ENCODE results near the gene INHBE.
"Not testable (repeated sequence)": the region's sequence is repeated elsewhere in the genome, so short reads cannot be mapped to it uniquely, and the experiment has no call there.

Gene INHBE

DNA sequence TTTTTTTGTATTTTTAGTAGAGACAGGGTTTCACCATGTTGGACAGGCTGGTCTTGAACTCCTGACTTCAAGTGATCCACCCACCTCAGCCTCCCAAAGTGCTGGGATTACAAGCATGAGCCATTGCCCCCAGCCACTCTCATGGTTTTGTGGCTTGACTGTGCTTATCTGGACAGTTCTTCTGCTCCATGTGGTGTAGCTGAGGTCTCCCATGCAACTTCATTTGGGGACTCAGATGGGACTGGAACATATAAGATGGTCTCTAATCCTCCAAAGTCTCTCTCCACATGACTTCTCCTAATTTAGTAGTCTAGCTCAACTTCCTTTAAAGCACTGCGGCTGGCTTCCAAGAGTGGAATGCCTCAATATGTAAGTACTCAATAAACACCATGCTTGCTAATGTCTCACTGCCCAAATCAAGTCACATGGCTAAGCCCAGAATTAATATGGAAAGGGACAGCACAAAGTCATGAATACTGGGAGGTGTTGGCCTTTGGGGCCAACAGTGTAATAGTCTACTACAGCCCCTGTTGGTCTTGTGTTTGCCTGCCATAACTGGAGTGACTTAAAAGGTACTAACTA is 13.2 kb upstream of the INHBE start:
- Histone ChIP-seq H3K4ac (ENCODE audit: low read depth in 1 of 2, low read length in 2 of 2) (no peak overlapping the region), H4K8ac (ENCODE audit: low read length) (no peak overlapping the region), H2BK12ac (ENCODE audit: low read length in 2 of 2) (no peak overlapping the region), H3K27ac (ENCODE audit: low read length, poor library complexity, severe bottlenecking) (no peak overlapping the region), H3K18ac (ENCODE audit: low read depth in 1 of 2, low read length in 2 of 2) (no peak overlapping the region), H2BK15ac (ENCODE audit: low read depth, poor library complexity, severe bottlenecking) (no peak overlapping the region), H3K4me3 (ENCODE audit: insufficient read depth in 1 of 2, low read depth in 1 of 2, low read length in 2 of 2) (no peak overlapping the region), H3K9ac (ENCODE audit: low read length) (no peak overlapping the region), H3K27me3 (ENCODE audit: control insufficient read depth in 1 of 2, insufficient read depth in 1 of 2, low read length in 2 of 2) (no peaks in the 10 kb centered on the region), H3K79me1 (replicated peaks; ENCODE audit: low read length, poor library complexity, severe bottlenecking) (no peaks in the 10 kb centered on the region), H3K4me1 (ENCODE audit: control insufficient read depth, insufficient read depth, low read depth, low read length) (no peaks in the 10 kb centered on the region), H2BK120ac (ENCODE audit: low read depth, low read length) (no peak overlapping the region), H4K91ac (ENCODE audit: low read length) (no peak overlapping the region), H3K23ac (ENCODE audit: low read length in 2 of 2) (no peak overlapping the region), H3K14ac (ENCODE audit: low read length in 2 of 2) (no peak overlapping the region), H2AK5ac (ENCODE audit: low read length, severe bottlenecking) (no peak overlapping the region), H2AFZ (ENCODE audit: low read depth, low read length) (no peak overlapping the region), H2BK5ac (ENCODE audit: low read depth, low read length, poor library complexity, severe bottlenecking) (no peak overlapping the region), H3K9me3 (ENCODE audit: control insufficient read depth, low read length) (no peaks in the 10 kb centered on the region), H3K36me3 (ENCODE audit: control insufficient read depth in 1 of 2, insufficient read depth in 2 of 2, low read depth in 1 of 2, low read length in 2 of 2) (no peaks in the 10 kb centered on the region), H3K4me2 (ENCODE audit: low read length, poor library complexity, severe bottlenecking) (no peak overlapping the region)
- no peak for DNase-seq
- 100% methylated on average over 1 of the region's 1 CpG for WGBS

DNA sequence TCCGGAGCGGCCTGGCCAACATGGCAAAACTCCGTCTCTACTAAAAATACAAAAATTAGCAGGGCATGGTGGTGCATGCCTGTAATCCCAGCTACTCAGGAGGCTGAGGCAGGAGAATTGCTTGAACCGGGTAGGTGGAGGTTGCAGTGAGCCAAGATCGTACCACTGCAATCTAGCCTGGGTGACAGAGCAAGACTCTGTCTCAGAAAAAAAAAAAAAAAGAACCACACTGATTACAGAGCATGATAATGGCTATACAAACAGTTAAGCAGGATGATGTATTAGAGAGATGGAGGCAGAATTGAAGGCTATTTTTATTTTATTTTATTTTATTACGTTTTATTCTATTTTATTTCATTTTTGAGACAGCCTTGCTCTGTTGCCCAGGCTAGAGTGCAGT is 10.8 kb upstream of the INHBE start:
- not testable (repeated sequence) for H2BK15ac ChIP-seq (ENCODE audit: low read depth, poor library complexity, severe bottlenecking); H3K4me3 ChIP-seq (ENCODE audit: insufficient read depth in 1 of 2, low read depth in 1 of 2, low read length in 2 of 2); H3K9me3 ChIP-seq (ENCODE audit: control insufficient read depth, low read length); H4K8ac ChIP-seq (ENCODE audit: low read length); H2AFZ ChIP-seq (ENCODE audit: low read depth, low read length); H3K4ac ChIP-seq (ENCODE audit: low read depth in 1 of 2, low read length in 2 of 2); H3K23ac ChIP-seq (ENCODE audit: low read length in 2 of 2); H4K91ac ChIP-seq (ENCODE audit: low read length); H3K18ac ChIP-seq (ENCODE audit: low read depth in 1 of 2, low read length in 2 of 2); H2BK120ac ChIP-seq (ENCODE audit: low read depth, low read length); H3K9ac ChIP-seq (ENCODE audit: low read length); H3K14ac ChIP-seq (ENCODE audit: low read length in 2 of 2); H3K4me1 ChIP-seq (ENCODE audit: control insufficient read depth, insufficient read depth, low read depth, low read length); H3K4me2 ChIP-seq (ENCODE audit: low read length, poor library complexity, severe bottlenecking); H2AK5ac ChIP-seq (ENCODE audit: low read length, severe bottlenecking); H3K27me3 ChIP-seq (ENCODE audit: control insufficient read depth in 1 of 2, insufficient read depth in 1 of 2, low read length in 2 of 2); H3K79me1 ChIP-seq (replicated peaks; ENCODE audit: low read length, poor library complexity, severe bottlenecking); H2BK12ac ChIP-seq (ENCODE audit: low read length in 2 of 2); H3K27ac ChIP-seq (ENCODE audit: low read length, poor library complexity, severe bottlenecking); H3K36me3 ChIP-seq (ENCODE audit: control insufficient read depth in 1 of 2, insufficient read depth in 2 of 2, low read depth in 1 of 2, low read length in 2 of 2); DNase-seq; H2BK5ac ChIP-seq (ENCODE audit: low read depth, low read length, poor library complexity, severe bottlenecking)
- WGBS = 70% methylated on average over 3 of the region's 6 CpGs

DNA sequence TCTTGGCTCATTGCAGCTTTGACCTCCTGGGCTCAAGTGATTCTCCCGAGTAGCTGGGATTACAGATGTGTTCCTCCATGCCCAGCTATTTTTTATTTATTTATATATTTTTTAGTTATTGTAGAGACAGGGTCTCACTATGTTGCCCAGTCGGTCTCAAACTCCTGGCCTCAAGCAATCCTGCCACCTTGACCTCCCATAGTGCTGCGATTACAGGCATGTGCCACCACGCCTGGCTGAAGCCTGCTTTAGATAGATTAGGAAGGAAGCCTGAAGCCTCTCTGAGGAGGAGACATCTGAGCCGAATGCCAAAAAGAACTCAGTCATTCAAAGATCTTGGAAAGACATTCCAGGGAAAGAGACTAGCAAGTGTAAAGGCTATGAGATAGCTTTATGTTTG is 10.4 kb upstream of the INHBE start:
- Histone ChIP-seq H3K27me3 (ENCODE audit: control insufficient read depth in 1 of 2, insufficient read depth in 1 of 2, low read length in 2 of 2) (no peaks in the 10 kb centered on the region), H3K4me3 (ENCODE audit: insufficient read depth in 1 of 2, low read depth in 1 of 2, low read length in 2 of 2) (no peak overlapping the region)
- 70% methylated on average over 4 of the region's 5 CpGs for WGBS

DNA sequence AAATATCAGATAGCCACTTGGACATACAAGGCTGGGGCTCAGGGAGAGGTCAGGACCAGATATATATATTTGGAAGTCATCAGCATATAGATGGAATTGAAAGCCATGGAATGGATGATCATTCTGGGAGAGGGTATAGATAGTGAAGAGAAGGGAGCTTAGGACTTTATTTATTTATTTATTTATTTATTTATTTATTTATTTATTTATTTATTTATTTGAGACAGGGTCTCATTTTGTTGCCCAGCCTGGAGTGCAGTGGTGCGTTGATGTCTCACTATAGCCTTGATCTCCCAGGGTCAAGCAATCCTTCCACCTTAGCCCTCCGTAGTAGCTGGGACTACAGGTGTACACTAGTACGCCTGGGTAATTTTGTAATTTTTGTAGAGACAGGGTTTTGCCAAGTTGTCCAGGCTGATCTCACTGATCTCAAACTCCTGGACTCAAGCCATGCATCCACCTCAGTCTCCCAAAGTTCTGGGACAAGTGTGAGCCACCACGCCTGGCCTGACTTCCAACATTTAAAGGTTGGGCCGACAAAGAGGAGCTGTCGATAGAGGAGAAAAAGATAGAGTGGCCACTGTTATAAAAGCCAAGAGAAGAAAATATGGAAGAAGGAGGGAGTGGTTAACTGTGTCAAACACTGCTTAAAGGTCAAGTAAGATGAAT is 8.7 kb upstream of the INHBE start:
- no peak overlapping the region for H2BK5ac ChIP-seq (ENCODE audit: low read depth, low read length, poor library complexity, severe bottlenecking)
- H3K36me3 ChIP-seq (ENCODE audit: control insufficient read depth in 1 of 2, insufficient read depth in 2 of 2, low read depth in 1 of 2, low read length in 2 of 2) = no peaks in the 10 kb centered on the region
- H2BK15ac ChIP-seq (ENCODE audit: low read depth, poor library complexity, severe bottlenecking) = no peak overlapping the region
- no peak overlapping the region for H3K14ac ChIP-seq (ENCODE audit: low read length in 2 of 2)
- H3K4me1 ChIP-seq (ENCODE audit: control insufficient read depth, insufficient read depth, low read depth, low read length) = no peaks in the 10 kb centered on the region
- H4K8ac ChIP-seq (ENCODE audit: low read length) = no peak overlapping the region
- H3K9me3 ChIP-seq (ENCODE audit: control insufficient read depth, low read length) = no peaks in the 10 kb centered on the region
- H2BK12ac ChIP-seq (ENCODE audit: low read length in 2 of 2) = no peak overlapping the region
- no peak overlapping the region for H3K23ac ChIP-seq (ENCODE audit: low read length in 2 of 2)
- H3K27ac ChIP-seq (ENCODE audit: low read length, poor library complexity, severe bottlenecking) = no peak overlapping the region
- no peak overlapping the region for H2AFZ ChIP-seq (ENCODE audit: low read depth, low read length)
- no peak overlapping the region for H3K4me2 ChIP-seq (ENCODE audit: low read length, poor library complexity, severe bottlenecking)
- no peak for DNase-seq
- no peaks in the 10 kb centered on the region for H3K79me1 ChIP-seq (replicated peaks; ENCODE audit: low read length, poor library complexity, severe bottlenecking)
- no peak overlapping the region for H3K4ac ChIP-seq (ENCODE audit: low read depth in 1 of 2, low read length in 2 of 2)
- no peaks in the 10 kb centered on the region for H3K27me3 ChIP-seq (ENCODE audit: control insufficient read depth in 1 of 2, insufficient read depth in 1 of 2, low read length in 2 of 2)
- no peak overlapping the region for H2AK5ac ChIP-seq (ENCODE audit: low read length, severe bottlenecking)
- 99% methylated on average over 6 of the region's 6 CpGs for WGBS
- no peak overlapping the region for H3K4me3 ChIP-seq (ENCODE audit: insufficient read depth in 1 of 2, low read depth in 1 of 2, low read length in 2 of 2)
- H4K91ac ChIP-seq (ENCODE audit: low read length) = no peak overlapping the region
- H3K18ac ChIP-seq (ENCODE audit: low read depth in 1 of 2, low read length in 2 of 2) = no peak overlapping the region
- no peak overlapping the region for H2BK120ac ChIP-seq (ENCODE audit: low read depth, low read length)
- H3K9ac ChIP-seq (ENCODE audit: low read length) = no peak overlapping the region

More for the DNA sequence above, 10.4 kb upstream of the INHBE start:
- Histone ChIP-seq H2BK12ac (ENCODE audit: low read length in 2 of 2) (no peak overlapping the region), H2BK5ac (ENCODE audit: low read depth, low read length, poor library complexity, severe bottlenecking) (no peak overlapping the region), H3K9me3 (ENCODE audit: control insufficient read depth, low read length) (no peaks in the 10 kb centered on the region), H2AK5ac (ENCODE audit: low read length, severe bottlenecking) (no peak overlapping the region), H2BK15ac (ENCODE audit: low read depth, poor library complexity, severe bottlenecking) (no peak overlapping the region), H4K8ac (ENCODE audit: low read length) (no peak overlapping the region), H3K4me1 (ENCODE audit: control insufficient read depth, insufficient read depth, low read depth, low read length) (no peaks in the 10 kb centered on the region), H3K14ac (ENCODE audit: low read length in 2 of 2) (no peak overlapping the region), H2AFZ (ENCODE audit: low read depth, low read length) (no peak overlapping the region), H3K27ac (ENCODE audit: low read length, poor library complexity, severe bottlenecking) (no peak overlapping the region), H3K36me3 (ENCODE audit: control insufficient read depth in 1 of 2, insufficient read depth in 2 of 2, low read depth in 1 of 2, low read length in 2 of 2) (no peaks in the 10 kb centered on the region), H3K4ac (ENCODE audit: low read depth in 1 of 2, low read length in 2 of 2) (no peak overlapping the region), H3K4me2 (ENCODE audit: low read length, poor library complexity, severe bottlenecking) (no peak overlapping the region), H2BK120ac (ENCODE audit: low read depth, low read length) (no peak overlapping the region), H3K9ac (ENCODE audit: low read length) (no peak overlapping the region), H3K18ac (ENCODE audit: low read depth in 1 of 2, low read length in 2 of 2) (no peak overlapping the region), H3K23ac (ENCODE audit: low read length in 2 of 2) (no peak overlapping the region), H4K91ac (ENCODE audit: low read length) (no peak overlapping the region), H3K79me1 (replicated peaks; ENCODE audit: low read length, poor library complexity, severe bottlenecking) (no peaks in the 10 kb centered on the region)
- DNase-seq = no peak

Measured in mesenchymal stem cell (in vitro differentiated cells and primary cell).